ENCODE results near the gene HNRNPC.
"Not testable (repeated sequence)": the region's sequence is repeated elsewhere in the genome, so short reads cannot be mapped to it uniquely, and the experiment has no call there.

HNRNPC gene

DNA sequence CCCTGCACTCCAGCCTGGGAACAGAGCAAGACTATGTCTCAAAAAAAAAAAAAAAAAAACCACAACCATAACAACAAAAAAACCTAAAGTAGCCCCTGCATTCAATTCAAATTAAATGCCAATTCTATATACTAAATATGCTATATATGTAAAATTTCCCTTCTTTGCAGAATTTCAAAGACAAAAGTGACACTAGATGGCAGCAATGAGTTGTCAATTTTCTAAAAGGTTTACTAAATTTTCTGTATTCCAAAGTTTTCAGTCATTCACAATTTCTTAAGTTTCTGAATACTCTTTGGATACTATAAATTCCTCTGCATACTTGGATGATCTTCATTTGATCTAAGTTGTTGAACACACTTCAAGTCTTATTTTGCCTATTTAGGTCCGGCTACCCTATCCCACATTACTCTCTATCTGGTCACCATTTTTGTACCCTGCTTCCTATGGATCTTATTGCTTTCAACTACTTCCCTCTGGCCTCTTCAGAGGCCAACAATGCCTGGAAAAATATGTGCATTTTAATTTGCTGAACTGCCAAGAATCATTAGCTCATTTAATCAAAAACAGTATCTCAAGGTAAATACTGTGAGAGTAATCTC lies 27.9 kb downstream of the HNRNPC start:
- DNase-seq, result no peak

GRCh38 chr14:21240417-21240816 lies 28.8 kb downstream of the HNRNPC start:
- no peak for DNase-seq

GRCh38 chr14:21238823-21239518 lies 30.3 kb downstream of the HNRNPC start:
- no peak for DNase-seq

DNA sequence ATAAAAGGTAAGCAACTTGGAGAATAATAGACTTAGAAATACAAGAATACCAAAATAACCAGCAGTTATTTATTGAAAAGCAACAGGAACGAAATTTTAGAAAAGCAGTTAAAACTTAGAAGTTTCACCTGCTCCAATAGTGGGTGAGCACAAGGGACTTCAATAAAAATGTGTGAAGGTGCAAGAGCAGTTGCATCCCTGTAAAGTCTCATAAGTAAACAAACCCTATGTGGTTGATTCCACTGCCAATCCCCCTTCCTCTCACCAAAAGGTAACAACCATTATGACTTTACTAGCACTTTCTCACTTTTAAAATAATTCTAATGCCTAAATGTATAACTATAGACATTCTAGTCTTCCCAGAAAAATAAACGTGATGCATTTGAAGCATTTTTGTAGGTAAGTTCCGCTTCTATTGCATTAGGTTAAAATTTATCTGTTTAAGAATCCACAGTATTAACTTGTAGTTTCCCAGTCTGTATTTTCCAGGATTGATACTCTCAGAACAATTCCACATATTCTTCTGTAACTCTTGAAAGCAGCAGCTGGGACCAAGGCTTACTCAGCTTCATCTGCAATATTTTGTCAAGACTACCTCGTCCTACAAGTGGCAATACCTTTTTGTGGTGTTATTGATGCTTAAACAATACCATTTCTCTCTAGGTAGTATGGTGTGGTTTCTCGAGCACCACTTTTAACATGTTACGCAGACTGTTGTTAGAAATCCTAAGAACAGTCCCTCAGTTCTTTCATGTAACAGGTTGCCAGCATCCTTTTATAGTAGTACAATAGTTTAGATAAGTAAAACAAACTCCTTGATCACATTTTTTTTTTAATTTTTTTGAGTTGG lies 32.1 kb downstream of the HNRNPC start:
- no peak for DNase-seq

DNA sequence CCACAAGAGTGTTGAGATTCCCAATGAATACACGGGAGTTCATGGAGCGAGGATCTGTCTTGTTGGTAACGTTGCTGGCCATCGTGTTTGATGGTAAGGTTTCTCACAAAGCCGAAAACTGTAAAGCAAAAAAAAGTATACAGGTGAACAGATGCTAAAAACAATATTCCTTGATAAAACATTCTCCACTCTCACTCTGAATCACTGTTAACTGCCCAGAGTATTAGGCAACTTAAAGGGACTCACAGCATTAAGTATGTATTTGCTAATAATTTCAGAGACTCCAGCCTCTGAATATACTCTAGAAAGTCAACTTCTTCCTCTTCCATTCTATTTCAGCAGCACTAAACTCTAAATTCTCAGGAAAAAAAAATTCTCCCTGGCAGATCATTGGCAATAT lies 35.1 kb downstream of the HNRNPC start:
- DNase-seq, result no peak

GRCh38 chr14:21233457-21234076 lies 35.7 kb downstream of the HNRNPC start:
- DNase-seq, result no peak

DNA sequence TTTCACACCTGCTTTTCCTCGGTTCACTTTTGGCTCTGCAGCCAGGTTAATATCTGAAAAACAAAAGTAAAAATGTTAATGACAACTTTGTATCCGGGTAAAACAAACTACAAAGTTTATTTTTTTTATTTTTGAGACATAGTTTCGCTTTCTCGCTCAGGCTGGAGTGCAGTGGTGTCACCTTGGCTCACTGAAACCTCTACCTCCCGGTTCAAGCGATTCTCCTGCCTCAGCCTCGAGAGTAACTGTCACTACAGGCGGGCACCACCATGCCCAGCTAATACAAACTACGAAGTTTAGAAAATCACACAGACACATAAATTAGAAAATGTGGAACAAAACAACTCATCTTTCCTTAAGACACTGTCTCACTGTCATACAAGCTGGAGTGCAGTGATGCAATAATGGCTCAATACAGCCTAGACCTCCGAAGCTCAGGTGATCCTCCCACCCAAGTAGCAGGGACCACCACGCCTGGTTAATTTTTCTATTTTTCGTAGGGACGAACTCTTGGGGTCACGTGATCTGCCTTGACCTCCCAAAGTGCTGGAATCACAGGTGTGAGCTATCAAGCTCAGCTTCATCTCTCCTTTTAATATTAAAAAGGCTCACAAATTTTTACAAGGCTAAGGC lies 38.1 kb downstream of the HNRNPC start:
- DNase-seq, result no peak

DNA sequence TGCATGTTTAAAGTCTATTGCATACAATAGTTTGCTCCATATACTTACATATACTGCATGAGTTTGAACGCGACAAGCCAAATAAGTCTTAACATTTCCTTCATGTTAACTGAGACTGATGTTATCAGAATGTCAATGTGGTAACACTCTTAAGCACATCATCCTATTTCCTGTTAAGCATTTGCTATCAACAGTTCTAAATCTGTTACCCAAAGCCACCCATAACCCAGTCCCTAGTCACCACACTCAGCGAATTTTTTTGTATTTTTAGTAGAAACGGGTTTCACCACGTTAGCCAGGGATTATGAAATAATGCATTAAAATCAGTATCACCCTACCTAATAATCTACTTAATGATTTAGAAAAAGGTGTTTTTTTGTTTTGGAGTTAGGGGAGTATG lies 39.4 kb downstream of the HNRNPC start:
- no peak for DNase-seq

GRCh38 chr14:21227981-21228380 lies 41.3 kb downstream of the HNRNPC start:
- no peak for DNase-seq

DNA sequence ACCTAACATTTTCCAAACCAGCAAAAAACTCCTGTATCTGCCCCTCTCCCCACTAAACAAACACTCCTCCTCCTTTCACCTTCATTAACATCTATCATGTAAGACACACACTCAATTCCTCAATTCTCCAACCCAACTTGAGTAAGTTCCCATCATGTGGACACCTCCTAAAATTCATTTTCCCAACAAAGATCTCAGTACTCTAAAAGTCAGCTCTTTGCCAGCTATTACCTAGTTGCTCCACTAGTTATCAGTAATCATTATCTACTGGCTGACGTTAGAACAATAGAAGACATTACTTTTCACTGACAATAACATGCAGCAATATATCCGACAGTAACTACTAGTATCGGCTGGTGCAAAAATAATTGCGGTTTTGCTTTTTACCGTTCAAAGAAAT lies 42.1 kb downstream of the HNRNPC start:
- DNase-seq, result no peak

GRCh38 chr14:21226467-21226866 lies 42.8 kb downstream of the HNRNPC start:
- no peak for DNase-seq

GRCh38 chr14:21225164-21225563 lies 44.1 kb downstream of the HNRNPC start:
- DNase-seq, result not testable (repeated sequence)

- no peak for DNase-seq
Observed at GRCh38 chr14:21220874-21221477, 48.3 kb downstream of the HNRNPC start.

- no peak for DNase-seq
Observed at GRCh38 chr14:21219561-21220111, 49.6 kb downstream of the HNRNPC start.

GRCh38 chr14:21219120-21219519 lies 50.1 kb downstream of the HNRNPC start:
- DNase-seq, result no peak

- DNase-seq, result no peak
Observed at GRCh38 chr14:21215879-21216251, 53.4 kb downstream of the HNRNPC start.

DNA sequence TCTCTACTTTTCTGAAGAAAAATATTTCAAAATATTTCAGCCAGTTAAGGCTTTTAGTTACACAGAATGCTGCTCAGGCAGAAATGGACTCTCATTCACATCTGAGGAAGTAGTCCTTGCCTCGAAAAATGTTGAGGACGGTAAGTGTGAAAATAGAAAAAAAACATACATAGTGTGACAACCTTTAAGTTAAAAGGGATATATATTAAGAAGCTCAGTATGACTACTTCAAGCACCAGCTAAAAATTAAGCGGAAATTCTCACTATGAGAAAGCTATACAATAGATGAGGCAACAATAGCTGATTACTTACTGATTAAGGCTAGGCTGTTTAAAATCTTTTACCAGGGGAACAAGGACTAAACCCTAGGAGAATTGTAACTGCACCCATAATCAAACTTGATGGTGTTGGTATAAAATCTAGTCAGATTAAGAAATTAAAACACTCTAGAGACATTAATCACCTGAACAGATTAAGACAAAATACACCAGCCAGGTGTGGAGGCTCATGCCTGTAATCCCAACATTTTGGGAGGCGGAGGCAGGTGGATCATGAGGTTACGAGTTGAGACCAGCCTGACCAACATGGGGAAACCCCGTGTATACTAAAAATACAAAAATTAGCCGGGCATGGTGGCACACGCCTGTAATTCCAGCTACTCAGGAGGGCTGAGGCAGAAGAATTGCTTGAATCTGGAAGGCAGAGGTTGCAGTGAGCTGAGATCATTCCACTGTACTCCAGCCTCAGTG lies 53.9 kb downstream of the HNRNPC start:
- no peak for DNase-seq

DNA sequence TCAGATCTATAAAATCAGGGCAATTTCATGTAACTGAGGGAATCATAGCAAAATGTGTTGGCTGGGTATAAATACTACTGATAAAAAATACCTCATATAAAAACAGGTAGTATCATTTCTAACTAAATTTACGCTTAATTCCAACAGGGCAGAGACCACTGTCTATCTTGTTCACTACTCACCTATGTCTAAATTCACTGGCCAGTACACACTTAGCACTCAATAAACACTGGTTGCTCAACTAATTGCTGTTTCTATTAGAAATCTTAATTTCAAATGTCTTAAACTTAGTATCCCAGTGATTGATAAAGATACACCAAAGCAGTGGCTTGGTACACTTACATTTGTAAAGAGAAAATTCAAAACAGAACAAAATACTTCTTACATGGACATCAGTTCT lies 55.6 kb downstream of the HNRNPC start:
- DNase-seq, result no peak

DNA sequence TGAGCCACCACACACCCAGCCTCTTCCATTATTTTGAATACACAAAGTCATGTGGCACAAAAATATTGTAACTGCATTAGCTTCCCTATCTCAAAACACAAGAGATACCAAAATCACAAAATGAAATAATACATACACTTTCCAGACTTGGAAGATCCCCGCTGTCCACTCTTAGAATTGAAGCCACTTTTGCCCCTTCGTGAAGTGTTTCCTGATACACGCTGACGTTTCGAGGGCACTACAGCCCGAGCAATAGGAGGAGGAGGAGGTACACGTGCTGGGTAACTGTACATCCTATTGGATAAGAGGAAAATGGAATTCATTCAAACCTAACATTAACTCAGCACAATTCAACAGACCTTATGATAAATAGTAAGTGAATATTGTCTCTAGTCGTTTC lies 56.4 kb downstream of the HNRNPC start:
- not testable (repeated sequence) for DNase-seq

DNA sequence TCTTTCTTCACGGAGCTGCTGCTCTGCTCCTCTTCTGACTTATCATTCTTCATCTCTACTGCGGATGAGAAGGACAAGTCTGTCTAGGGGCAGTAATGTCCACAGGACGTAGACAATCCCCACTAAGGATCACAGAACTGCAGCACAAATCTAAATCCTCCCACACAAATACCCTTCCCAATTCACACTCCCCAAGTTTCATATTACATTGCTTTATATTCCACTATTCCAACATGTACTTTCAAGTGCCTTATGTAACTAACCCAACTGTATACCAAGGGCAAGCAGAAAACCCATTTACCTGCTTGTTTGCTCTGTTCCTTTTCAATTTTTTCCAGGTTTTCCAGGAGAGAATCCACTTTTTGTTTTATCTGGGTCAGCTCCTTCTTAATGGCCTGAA lies 57.7 kb downstream of the HNRNPC start:
- no peak for DNase-seq

DNA sequence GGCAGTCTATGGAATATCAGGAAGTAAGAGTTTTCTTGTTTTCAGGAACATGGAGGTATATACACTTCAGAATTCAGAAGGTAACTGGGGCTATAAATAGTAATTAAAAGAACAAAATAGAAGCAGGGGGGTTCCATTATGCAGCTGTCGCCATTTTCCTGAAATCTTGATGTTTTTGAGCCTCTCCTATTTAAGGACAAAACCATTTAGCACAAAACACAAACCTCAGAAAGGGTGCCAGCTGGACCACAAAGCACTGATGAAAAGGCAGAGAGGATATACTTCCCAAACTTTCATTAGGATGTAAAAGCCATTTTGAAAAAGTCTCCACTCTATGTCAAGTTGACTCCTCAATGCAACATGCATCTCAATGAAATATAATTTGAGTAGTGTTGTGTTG lies 59.2 kb downstream of the HNRNPC start:
- DNase-seq, result no peak

- DNase-seq, result no peak
Observed at GRCh38 chr14:21209185-21209584, 60.1 kb downstream of the HNRNPC start.

Measured in stimulated activated CD8-positive, alpha-beta memory T cell treated with anti-CD3 and anti-CD28 coated beads, Interleukin-4, amount 100 ng/mL, for 48 hours (primary cell).